Measurements from ENCODE around the gene CNTNAP2. TPM values are rescaled to one million over a fixed set of nuclear protein-coding genes. Genes with fewer than 3 reads are reported as not detected.
A peak's percentile ranks its signal among the peaks of the same experiment; 100 is the strongest.

Gene CNTNAP2
- total and polyA plus RNA-seq, 8 donors: 0.19 to 18.2 (median 0.56) TPM

DNA sequence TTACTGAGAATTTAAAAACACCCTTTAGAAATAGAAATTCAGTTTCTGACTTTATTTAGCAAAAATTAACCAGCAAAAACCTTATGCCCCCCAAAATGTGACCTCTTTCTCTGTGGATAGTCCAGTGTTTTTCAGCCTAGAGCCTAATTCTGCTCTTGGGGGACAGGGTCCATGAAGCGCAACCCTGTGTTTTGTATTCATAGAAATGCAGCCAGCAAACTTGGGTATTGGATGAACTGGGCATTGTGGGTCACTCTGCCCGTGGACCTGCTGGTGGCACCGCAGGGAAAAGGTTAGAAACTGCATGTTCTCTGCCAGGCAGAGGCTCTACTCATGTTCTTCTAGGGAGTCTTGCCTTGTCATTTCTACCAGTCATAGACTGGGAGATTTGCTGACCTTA lies 1686.5 kb downstream of the CNTNAP2 start:
- Histone ChIP-seq H3K27ac (no peak overlapping the region), H3K9me3 (peaks cover 0 to 7% (median 0%) of the 10 kb centered on the region in 4 donors), H3K27me3 (no peaks in the 10 kb centered on the region), H3K36me3 (no peaks in the 10 kb centered on the region), H3K4me1 (no peaks in the 10 kb centered on the region), H3K4me3 (no peak overlapping the region)
- no peak for DNase-seq
- TF ChIP-seq POLR2AphosphoS5 (IDR thresholded peaks at IDR 0.05) (no peak), POLR2A (IDR thresholded peaks at IDR 0.05) (no peak)
- intact Hi-C loops (cut with DNase I; ENCODE audit: low total_unique reads): no loop called here
- 72 to 88% (median 87%) methylated on average over 3 of the region's 3 CpGs for WGBS, 5 donors

DNA sequence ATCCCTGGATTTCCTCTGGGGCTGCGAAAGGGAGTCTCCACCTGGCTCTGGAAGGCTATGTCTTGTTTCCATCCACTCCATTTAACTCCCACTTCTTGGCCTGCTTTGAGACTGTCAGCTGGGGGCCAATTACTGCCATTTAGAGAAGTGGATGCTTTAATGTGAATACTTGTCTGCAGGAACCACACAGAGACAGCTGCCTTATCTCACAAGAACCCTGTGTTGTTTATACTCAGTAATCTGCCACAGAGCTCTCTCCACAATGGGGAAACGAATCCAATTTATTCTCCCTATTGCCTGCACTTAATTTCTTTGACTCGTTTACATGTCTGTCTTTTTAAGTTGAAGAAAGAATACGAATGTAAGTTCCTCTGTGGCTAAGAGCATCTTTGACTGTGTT lies 1687.0 kb downstream of the CNTNAP2 start:
- Histone ChIP-seq H3K27me3 (no peaks in the 10 kb centered on the region), H3K27ac (no peak overlapping the region), H3K36me3 (no peaks in the 10 kb centered on the region), H3K4me1 (no peaks in the 10 kb centered on the region), H3K4me3 (no peak overlapping the region), H3K9me3 (peaks cover 0 to 7% (median 0%) of the 10 kb centered on the region in 4 donors)
- WGBS, 5 donors: 34 to 39% (median 38%) methylated on average over 4 of the region's 4 CpGs
- no peak for TF ChIP-seq POLR2AphosphoS5 (IDR thresholded peaks at IDR 0.05)
- no peak for TF ChIP-seq EP300 (IDR thresholded peaks at IDR 0.05)
- no peak for TF ChIP-seq POLR2A (IDR thresholded peaks at IDR 0.05)
- TF ChIP-seq, protein P1, sequence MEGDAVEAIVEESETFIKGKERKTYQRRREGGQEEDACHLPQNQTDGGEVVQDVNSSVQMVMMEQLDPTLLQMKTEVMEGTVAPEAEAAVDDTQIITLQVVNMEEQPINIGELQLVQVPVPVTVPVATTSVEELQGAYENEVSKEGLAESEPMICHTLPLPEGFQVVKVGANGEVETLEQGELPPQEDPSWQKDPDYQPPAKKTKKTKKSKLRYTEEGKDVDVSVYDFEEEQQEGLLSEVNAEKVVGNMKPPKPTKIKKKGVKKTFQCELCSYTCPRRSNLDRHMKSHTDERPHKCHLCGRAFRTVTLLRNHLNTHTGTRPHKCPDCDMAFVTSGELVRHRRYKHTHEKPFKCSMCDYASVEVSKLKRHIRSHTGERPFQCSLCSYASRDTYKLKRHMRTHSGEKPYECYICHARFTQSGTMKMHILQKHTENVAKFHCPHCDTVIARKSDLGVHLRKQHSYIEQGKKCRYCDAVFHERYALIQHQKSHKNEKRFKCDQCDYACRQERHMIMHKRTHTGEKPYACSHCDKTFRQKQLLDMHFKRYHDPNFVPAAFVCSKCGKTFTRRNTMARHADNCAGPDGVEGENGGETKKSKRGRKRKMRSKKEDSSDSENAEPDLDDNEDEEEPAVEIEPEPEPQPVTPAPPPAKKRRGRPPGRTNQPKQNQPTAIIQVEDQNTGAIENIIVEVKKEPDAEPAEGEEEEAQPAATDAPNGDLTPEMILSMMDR (IDR thresholded peaks at IDR 0.05): no peak
- intact Hi-C loops (cut with DNase I; ENCODE audit: low total_unique reads): no loop called here
- DNase-seq: peak in 1 of 2 donors; percentile 65

DNA sequence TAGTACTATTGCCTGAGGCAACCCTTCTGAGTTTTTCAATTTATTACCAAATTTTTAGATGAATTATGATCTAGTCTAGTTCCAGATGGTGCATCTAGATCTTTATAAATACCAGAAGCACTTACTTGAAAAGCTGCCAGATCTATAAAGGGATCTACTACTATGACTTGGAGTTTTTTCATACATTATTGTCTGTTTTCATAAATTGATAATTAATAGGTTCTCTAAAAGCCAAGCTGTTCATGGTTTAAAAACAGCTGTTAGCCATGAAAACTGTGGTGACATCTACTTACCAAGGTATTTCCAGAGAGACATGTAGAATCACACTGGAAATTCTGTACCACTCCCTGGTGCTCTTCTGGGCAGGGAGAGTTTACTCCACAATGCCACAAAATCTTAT lies 1687.4 kb downstream of the CNTNAP2 start:
- TF ChIP-seq POLR2A (IDR thresholded peaks at IDR 0.05): no peak
- no peak for TF ChIP-seq EP300 (IDR thresholded peaks at IDR 0.05)
- TF ChIP-seq POLR2AphosphoS5 (IDR thresholded peaks at IDR 0.05): no peak
- TF ChIP-seq, protein P1 (IDR thresholded peaks at IDR 0.05): no peak
- H3K4me1 ChIP-seq: no peaks in the 10 kb centered on the region
- no peak overlapping the region for H3K4me3 ChIP-seq
- H3K27ac ChIP-seq: no peak overlapping the region
- intact Hi-C loops (cut with DNase I; ENCODE audit: low total_unique reads): no loop called here
- peaks cover 0 to 7% (median 0%) of the 10 kb centered on the region in 4 donors for H3K9me3 ChIP-seq
- no peak for DNase-seq
- H3K36me3 ChIP-seq: no peaks in the 10 kb centered on the region
- no peaks in the 10 kb centered on the region for H3K27me3 ChIP-seq

DNA sequence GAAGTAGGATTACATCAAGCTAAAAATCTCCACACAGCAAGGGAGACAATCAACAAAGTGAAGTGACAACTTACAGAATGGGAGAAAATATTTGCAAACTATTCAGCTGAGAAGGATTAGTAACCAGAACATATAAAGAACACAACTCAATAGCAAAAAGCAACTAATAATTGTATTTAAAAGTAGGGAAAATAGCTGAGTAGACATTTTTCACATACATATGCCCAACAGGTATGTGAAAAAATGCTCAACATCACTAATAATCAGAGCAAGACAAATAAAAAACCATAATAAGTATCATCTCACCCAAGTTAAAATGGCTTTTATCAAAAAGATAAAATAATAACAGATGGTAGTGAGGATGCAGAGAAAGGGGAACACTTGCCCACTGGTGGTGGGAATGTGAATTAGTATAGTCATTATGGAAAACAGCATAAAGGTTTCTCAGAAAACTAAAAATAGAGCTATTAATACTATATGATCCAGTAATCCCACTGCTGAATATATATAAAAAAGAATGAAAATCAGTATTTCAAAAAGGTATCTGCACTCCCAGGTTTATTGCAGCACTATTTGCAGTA lies 1689.5 kb downstream of the CNTNAP2 start:
- Histone ChIP-seq H3K9me3 (peaks cover 0 to 7% (median 0%) of the 10 kb centered on the region in 4 donors), H3K36me3 (no peaks in the 10 kb centered on the region)
- DNase-seq: no peak

DNA sequence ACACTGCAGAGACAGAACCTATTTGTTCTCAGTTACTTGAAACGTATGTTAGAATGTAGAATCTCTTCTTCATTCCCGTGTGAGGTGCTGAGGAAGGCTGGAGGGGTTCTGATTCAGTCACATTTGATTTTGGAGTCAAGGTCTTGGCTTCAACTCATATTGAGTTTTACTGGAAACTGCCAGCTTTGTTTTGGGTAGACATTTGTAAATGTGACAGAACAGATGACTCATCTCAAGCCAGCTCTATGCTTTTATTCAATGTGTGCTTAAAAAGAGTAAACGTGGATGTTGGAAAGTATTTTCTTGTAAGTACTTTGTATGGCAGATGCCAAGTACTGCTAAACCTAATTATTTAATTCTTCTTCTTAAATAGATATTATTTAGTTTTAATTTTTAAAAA lies 1693.2 kb downstream of the CNTNAP2 start:
- Histone ChIP-seq H3K4me1 (no peaks in the 10 kb centered on the region), H3K27ac (no peak overlapping the region), H3K4me3 (no peak overlapping the region), H3K36me3 (no peaks in the 10 kb centered on the region), H3K9me3 (peaks cover 0 to 7% (median 0%) of the 10 kb centered on the region in 4 donors), H3K27me3 (no peaks in the 10 kb centered on the region)
- intact Hi-C loops (cut with DNase I; ENCODE audit: low total_unique reads): no loop called here
- TF ChIP-seq, protein P1 (IDR thresholded peaks at IDR 0.05): no peak
- no peak for TF ChIP-seq EP300 (IDR thresholded peaks at IDR 0.05)
- no peak for TF ChIP-seq POLR2AphosphoS5 (IDR thresholded peaks at IDR 0.05)
- no peak for TF ChIP-seq POLR2A (IDR thresholded peaks at IDR 0.05)
- peak in 1 of 2 donors; percentile 14 for DNase-seq
- WGBS, 5 donors: 38 to 48% (median 44%) methylated on average over 3 of the region's 3 CpGs

More for the DNA sequence above, 1689.5 kb downstream of the CNTNAP2 start:
- no peaks in the 10 kb centered on the region for H3K27me3 ChIP-seq
- no peak for TF ChIP-seq EP300 (IDR thresholded peaks at IDR 0.05)
- TF ChIP-seq, protein P1 (IDR thresholded peaks at IDR 0.05): no peak
- no peak for TF ChIP-seq POLR2A (IDR thresholded peaks at IDR 0.05)
- TF ChIP-seq POLR2AphosphoS5 (IDR thresholded peaks at IDR 0.05): no peak
- no peak overlapping the region for H3K27ac ChIP-seq
- H3K4me1 ChIP-seq: no peaks in the 10 kb centered on the region
- H3K4me3 ChIP-seq: no peak overlapping the region
- intact Hi-C loops (cut with DNase I; ENCODE audit: low total_unique reads): no loop called here

Measured in stomach (tissue), 9 donors.